Activated CD8-positive, alpha-beta memory T cell treated with anti-CD3 and anti-CD28 coated beads for 36 hours (primary cell): ENCODE results near the gene SYDE2. TPM values are rescaled to one million over a fixed set of nuclear protein-coding genes. Genes with fewer than 3 reads are reported as not detected.

Experiments
- total RNA-seq, 2 experiments: library from RNA; stranded (reverse); gene quantifications; one replicate each; pipeline ENCODE4 v1.2.3, GENCODE V29; 2021

The SYDE2 gene
- total RNA-seq, 2 experiments from 2014 or later: 3.6 to 4.4 TPM

Other genes starting within 250 kb of the SYDE2 start
- 100 to 1,000 TPM; 101 to 103 TPM for gene MCOLN2, start 203.9 kb downstream of the SYDE2 start, total RNA-seq
- gene MCOLN3, start 152.5 kb downstream of the SYDE2 start, total RNA-seq: under 1 TPM; 0.32 to 0.46 TPM
- 10 to 100 TPM; 26.8 to 28.3 TPM for gene C1orf52, start 58.6 kb upstream of the SYDE2 start, total RNA-seq
- gene BCL10, start 75.6 kb upstream of the SYDE2 start, total RNA-seq: 10 to 100 TPM; 26.3 to 27.7 TPM